Activated CD4-positive, CD25-positive, alpha-beta regulatory T cell treated with anti-CD3 and anti-CD28 coated beads, Interleukin-2, amount 50 U/mL, for 16 hours (primary cell): Measurements from ENCODE around the gene SORCS2.
"Not testable (repeated sequence)": the region's sequence is repeated elsewhere in the genome, so short reads cannot be mapped to it uniquely, and the experiment has no call there.

Experiments used
- DNase-seq: peaks from one replicate; pipeline ENCODE4 v3.0.0-alpha.2; 2020; ENCODE audit warnings: low read depth, low spot score

SORCS2 gene

DNA sequence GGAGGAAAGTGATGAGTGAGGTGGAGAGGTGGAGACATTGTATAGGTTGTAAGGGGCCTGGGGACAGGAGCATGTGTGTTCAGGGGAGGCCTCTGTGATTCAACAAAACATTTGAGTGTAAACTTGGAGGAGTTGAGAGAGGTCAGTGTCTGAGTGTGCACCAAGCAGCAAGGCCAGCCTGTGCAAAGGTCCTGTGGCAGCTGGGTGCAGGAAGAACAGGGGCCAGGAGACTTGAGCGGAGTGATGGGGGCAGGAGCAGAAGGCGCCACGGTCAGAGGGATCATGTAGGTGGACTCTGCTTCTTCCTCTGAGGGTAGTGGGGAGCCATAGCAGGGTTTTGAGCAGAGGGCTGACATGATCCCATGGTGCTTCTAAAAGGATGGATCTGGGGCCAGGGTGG is 252.0 kb downstream of the SORCS2 start:
- no peak for DNase-seq

DNA sequence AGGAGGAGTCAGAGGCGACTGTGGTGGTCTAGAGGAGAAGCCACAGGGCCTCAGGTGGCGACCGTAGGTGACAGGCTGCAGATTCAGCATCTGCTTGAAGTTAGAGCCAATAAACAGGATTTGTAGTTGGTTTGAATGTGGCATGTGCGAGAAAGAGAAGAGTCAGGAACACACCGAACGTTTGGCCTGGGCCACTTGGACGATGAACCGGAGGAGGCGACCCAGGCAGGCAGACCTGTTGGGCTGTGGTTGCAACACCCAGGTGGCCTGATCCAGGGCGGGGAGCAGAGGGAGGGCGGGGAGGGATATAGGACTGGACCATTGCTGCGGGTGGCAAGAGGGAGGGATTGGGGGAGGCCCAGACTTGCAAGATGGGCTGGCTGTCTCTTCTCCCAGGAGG is 252.4 kb downstream of the SORCS2 start:
- no peak for DNase-seq

DNA sequence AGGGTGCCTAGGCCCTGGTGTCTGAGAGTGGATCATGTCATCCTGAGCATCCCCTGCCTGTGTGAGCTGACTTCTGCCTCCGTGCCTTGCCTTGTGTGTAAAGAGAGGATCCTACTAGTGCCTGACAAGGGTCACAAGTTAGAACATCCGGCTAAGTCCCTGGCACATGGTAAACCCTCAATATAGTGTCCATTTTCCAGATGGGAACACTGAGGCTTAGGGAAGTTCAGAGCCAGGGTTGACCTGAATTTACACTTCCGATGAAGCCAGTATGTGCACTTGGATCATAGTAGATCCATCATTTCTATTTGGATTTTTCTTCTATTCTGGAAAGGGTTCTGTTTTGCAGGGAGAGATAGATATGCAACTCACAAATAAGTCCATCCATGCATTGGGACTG is 254.9 kb downstream of the SORCS2 start:
- no peak for DNase-seq

- no peak for DNase-seq
Measured at GRCh38 chr4:7448036-7448435, 255.7 kb downstream of the SORCS2 start.

- no peak for DNase-seq
Measured at GRCh38 chr4:7450775-7451433, 258.6 kb downstream of the SORCS2 start.

- DNase-seq: no peak
Measured at GRCh38 chr4:7451434-7451789, 259.1 kb downstream of the SORCS2 start.

DNA sequence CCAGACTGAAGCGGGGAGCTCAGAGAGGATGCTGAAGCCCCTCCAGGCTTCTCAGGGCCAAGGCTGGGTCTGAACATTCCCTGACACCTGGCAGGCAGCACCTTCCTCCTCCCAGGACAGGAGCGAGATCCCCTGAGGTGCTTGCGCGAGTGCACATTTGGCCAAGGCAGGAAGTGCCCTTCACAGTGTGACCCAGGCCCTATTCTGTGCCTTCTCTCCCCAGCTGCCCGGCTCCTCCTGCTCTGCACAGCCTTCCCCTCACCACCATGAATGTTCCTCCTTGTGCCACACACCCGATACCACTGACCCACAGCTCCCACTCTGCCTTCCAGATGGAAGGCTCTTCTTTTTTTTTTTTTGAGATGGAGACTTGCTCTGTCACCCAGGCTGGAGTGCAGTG is 259.5 kb downstream of the SORCS2 start:
- DNase-seq: no peak

GRCh38 chr4:7452802-7453201 is 260.5 kb downstream of the SORCS2 start:
- not testable (repeated sequence) for DNase-seq

GRCh38 chr4:7457201-7458065 is 265.1 kb downstream of the SORCS2 start:
- DNase-seq: no peak

- no peak for DNase-seq
Measured at GRCh38 chr4:7458066-7458425, 265.7 kb downstream of the SORCS2 start.

DNA sequence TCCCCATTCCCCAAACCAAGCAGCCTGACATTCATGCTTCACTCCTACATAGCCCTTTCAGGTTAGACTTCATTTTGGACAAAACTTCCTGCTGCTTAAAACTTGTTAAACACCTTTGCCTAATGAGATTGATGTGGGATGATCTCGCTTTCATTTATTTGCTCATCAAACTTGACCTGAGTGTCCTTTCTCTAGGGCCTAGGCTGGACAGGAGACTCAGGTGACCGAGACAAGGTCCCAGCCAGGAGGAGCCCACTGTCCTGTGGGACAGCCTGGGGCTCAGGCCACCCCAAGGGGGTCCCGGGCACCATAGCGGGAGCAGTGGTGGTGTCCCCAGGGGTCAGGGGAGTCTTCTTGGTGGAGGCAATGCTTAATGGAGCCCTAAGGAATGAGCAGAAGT is 266.1 kb downstream of the SORCS2 start:
- no peak for DNase-seq

- DNase-seq: no peak
Measured at GRCh38 chr4:7459471-7459870, 267.1 kb downstream of the SORCS2 start.

GRCh38 chr4:7460566-7460965 is 268.2 kb downstream of the SORCS2 start:
- no peak for DNase-seq

DNA sequence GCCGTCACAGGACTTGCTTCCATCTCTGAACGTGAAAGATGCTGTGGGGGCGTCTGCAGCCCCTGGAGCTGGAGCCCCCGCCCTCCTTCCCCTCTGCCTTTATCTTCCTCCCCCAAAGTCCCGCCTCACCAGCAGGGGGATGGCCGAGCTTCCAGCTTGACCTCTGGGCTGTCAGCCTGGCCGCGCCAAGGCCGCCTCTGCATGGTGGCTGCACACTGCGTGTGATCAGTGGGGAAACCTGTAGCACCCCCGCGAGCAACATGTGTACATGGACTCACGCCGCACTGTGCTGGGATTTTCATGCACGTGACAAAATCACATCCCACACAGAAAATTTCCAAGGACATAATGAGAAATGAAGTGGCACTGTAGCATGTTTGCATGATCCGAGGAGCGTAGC is 268.9 kb downstream of the SORCS2 start:
- no peak for DNase-seq

DNA sequence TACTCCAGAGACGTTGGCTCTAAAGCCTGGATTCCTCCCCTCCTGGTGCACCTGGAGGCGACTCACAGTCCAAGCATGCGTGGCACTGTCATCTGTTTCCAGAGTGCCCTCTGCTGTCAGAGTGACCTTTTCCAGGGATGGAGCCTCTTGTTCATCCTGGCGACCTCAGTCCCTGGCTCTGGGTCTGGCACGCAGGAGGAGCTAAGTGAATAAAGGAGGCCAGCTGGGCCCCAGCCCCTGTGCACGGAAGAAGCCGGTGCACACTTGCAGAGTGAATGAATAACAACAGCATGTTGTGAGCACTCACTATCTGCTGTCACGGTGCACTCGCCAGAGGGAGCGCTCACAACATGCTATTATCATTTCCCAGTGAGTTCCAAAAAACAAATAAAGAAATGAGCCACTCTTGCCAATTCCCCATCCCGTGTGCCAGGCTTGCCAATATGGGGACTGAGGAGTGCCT is 270.2 kb downstream of the SORCS2 start:
- DNase-seq: no peak

DNA sequence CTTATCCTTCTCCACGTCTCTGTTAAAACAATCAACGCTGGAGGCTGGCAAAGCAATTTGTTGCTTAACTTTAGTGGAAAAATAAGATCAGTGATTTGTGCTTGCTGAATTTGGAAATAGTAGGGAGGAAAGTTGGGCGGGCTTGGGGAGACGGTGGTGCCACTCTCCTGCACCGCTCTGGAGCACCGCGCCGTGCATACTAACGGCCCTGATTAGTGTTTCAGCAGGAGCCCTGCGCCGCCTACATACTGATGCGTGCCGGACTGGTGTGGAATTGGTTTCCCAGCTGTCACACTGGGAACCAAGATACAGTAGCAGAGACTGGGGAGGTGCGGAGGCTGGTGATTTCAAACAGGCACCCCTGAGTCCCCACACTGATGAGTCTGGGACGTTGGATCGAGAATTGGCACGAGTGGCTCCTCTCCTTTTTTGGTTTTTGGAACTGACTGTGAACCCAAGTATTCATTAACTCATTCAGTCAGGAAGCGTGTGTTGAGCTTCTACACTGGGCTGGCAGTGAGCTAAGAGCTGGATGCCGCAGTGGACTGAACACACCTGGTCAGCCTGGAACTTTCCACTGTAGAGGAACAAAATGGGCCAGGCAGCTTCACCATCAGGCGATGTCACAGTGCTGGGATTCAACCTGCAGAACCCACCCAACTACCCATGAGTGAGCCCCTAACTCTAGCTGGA is 271.4 kb downstream of the SORCS2 start:
- no peak for DNase-seq

DNA sequence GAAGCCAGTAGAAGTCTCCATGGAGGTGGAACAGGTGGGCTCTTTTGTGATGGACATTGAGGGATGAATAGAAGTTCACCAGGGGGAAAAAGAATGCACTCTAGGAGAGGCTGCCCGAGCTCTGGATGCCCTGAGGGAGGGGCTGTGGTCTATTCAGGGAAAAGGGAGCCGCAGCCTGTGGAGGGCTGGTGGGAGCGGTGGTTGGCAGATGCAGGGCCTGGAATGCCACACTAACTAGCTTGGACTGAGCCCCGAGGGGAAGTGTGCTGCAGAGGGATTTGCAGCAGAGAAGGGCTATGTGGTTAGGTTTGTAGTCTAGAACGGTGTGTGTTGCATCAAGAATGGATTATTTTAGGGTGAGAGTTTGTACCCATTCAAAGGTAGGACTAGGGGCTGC is 271.9 kb downstream of the SORCS2 start:
- DNase-seq: no peak

- no peak for DNase-seq
Measured at GRCh38 chr4:7465017-7465416, 272.7 kb downstream of the SORCS2 start.

DNA sequence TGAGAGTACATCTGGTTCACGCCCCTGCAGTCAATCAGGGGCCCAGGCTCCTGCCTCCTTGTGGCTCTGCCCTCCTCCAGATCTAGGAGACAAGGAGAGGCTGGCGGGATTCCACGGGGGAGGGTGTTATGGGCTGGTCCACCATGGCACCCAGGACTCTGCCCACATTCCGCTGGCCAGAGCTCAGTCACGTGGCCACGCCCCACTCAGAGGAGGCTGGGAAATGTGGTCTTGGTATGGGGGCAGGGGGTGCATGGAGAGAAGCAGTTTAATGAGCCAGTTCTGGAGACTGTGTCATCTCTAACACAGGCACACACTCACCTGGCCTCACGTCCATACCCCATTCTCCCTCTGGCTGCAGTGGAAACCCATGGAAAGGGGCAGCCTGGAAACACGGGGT is 273.9 kb downstream of the SORCS2 start:
- no peak for DNase-seq

- no peak for DNase-seq
Measured at GRCh38 chr4:7466904-7467303, 274.6 kb downstream of the SORCS2 start.

DNA sequence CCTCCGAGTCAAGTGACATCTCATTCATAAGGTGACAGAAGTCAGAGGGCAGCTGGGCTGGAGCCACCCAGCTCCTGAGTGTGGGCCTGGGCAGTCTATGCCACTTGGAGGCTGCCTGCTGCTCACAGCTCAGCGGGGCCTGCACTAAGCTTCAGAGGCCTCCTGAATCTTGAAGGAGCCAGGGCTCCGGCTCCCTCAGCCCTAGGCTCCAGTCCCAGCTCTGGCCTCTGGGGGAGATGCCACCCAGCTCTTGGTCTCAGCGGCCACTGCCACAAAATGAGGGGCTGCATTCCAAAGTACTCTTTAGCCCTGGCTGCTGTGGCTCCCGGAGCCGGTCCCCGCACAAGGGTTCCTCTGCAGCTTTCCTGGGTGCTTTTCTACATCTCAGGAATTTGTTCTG is 275.1 kb downstream of the SORCS2 start:
- DNase-seq: no peak

GRCh38 chr4:7469023-7469422 is 276.7 kb downstream of the SORCS2 start:
- DNase-seq: no peak

DNA sequence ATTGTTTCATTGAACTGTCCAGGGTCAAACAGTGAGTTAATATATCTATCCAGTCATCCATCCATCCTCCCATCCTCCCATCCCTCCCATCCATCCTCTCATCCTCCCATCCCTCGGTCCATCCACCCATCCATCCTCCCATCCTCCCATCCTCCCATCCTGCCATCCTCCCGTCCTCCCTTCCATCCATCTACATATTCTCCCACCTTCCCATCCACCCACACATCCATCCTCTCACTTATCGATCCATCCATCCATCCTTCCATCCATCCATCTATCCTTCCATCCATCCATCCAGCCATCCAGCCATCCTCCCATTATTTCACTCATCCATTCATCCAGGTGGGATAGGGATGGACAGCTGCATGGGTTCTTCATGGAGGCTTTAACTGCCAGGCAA is 277.8 kb downstream of the SORCS2 start:
- no peak for DNase-seq
